ENCODE results near the gene KRT23. TPM values are rescaled to one million over a fixed set of nuclear protein-coding genes. Genes with fewer than 3 reads are reported as not detected.

The KRT23 gene
- total and polyA plus RNA-seq, 2 of the 13 experiments (the other 11 are each of a cell fraction or from before 2014, with no cell fraction given), result 24.7 to 51.1 TPM

DNA sequence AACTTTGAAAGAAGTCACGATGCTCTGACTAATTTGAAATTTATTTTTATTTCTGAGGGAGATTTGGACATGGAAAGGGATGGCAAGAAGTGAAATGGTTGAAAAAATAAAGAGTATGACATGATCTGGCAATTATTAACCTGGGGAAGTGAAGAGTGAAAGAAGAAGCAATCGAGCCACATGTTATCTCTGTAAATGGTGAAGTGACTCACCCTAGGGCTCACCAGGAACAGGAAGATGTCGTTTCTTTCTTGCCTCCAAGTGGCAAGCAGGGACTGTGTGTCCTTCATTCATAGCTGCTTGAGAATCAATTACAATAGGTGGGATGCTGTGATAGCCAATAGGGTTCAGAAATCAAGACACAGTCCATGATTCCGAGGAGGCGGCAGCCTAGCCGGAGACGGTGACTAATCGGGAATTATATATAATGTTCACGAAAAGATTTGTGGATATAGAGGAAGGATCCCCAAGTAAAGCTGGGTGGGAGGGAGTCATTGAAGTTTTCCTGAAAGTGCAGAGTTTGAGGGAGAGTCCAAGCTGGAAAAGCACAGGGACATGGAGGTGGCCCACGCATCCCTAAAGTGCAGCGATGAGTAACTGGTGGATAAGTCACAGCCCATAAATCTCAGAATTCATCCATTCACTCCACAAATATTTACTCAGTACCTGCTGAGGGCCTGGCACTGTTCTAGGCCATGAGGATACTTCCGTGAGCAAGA, 34.2 kb downstream of the KRT23 start (continued):
- TF ChIP-seq, protein P1, sequence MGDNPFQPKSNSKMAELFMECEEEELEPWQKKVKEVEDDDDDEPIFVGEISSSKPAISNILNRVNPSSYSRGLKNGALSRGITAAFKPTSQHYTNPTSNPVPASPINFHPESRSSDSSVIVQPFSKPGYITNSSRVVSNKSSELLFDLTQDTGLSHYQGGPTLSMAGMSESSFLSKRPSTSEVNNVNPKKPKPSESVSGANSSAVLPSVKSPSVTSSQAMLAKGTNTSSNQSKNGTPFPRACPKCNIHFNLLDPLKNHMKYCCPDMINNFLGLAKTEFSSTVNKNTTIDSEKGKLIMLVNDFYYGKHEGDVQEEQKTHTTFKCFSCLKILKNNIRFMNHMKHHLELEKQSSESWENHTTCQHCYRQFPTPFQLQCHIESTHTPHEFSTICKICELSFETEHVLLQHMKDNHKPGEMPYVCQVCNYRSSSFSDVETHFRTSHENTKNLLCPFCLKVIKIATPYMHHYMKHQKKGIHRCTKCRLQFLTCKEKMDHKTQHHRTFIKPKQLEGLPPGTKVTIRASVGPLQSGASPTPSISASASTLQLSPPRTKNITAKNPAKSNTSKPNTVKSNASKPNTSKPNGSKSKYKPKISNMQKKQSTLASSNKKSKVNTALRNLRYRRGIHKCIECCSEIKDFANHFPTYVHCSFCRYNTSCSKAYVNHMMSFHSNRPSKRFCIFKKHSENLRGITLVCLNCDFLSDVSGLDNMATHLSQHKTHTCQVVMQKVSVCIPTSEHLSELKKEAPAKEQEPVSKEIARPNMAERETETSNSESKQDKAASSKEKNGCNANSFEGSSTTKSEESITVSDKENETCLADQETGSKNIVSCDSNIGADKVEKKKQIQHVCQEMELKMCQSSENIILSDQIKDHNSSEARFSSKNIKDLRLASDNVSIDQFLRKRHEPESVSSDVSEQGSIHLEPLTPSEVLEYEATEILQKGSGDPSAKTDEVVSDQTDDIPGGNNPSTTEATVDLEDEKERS (CRISPR knock-in tag; IDR thresholded peaks at IDR 0.05), result 0 out of 2 replicates have a peak, but pooled peaks have one; percentile 42
- TF ChIP-seq ZNF883 (CRISPR knock-in tag; IDR thresholded peaks at IDR 0.05; ENCODE audit: not compliant biosample characterization) (no peak), ZNF101 (CRISPR knock-in tag; IDR thresholded peaks at IDR 0.05; ENCODE audit: borderline replicate concordance, low read depth) (no peak), ZNF121 (CRISPR knock-in tag; IDR thresholded peaks at IDR 0.05) (no peak), MAFF (IDR thresholded peaks at IDR 0.05; ENCODE audit: low read depth, low read length) (peak; percentile 81), ZNF709 (CRISPR knock-in tag; IDR thresholded peaks at IDR 0.05) (no peak), IKZF4 (CRISPR knock-in tag; IDR thresholded peaks at IDR 0.05; ENCODE audit: borderline replicate concordance, low read depth, not compliant biosample characterization) (no peak), ZNF781 (CRISPR knock-in tag; IDR thresholded peaks at IDR 0.05; ENCODE audit: borderline replicate concordance, not compliant biosample characterization) (no peak), PCBP2 (optimal IDR thresholded peaks at IDR 0.05; ENCODE audit: low read depth, low read length, poor library complexity, severe bottlenecking) (no peak), ZNF530 (CRISPR knock-in tag; IDR thresholded peaks at IDR 0.05; ENCODE audit: low read depth) (no peak), HOXA3 (CRISPR knock-in tag; IDR thresholded peaks at IDR 0.05) (no peak), HOXA9 (CRISPR knock-in tag; IDR thresholded peaks at IDR 0.05; ENCODE audit: borderline replicate concordance) (no peak), DMAP1 (CRISPR knock-in tag; IDR thresholded peaks at IDR 0.05) (no peak), MXI1 (IDR thresholded peaks at IDR 0.05; ENCODE audit: borderline replicate concordance, low read depth, low read length) (peak; percentile 5; the same call in 1 of the 3 replicates)
- TF ChIP-seq, protein P2, sequence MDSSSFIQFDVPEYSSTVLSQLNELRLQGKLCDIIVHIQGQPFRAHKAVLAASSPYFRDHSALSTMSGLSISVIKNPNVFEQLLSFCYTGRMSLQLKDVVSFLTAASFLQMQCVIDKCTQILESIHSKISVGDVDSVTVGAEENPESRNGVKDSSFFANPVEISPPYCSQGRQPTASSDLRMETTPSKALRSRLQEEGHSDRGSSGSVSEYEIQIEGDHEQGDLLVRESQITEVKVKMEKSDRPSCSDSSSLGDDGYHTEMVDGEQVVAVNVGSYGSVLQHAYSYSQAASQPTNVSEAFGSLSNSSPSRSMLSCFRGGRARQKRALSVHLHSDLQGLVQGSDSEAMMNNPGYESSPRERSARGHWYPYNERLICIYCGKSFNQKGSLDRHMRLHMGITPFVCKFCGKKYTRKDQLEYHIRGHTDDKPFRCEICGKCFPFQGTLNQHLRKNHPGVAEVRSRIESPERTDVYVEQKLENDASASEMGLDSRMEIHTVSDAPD (CRISPR knock-in tag; IDR thresholded peaks at IDR 0.05), result no peak
- TF ChIP-seq, protein P3, sequence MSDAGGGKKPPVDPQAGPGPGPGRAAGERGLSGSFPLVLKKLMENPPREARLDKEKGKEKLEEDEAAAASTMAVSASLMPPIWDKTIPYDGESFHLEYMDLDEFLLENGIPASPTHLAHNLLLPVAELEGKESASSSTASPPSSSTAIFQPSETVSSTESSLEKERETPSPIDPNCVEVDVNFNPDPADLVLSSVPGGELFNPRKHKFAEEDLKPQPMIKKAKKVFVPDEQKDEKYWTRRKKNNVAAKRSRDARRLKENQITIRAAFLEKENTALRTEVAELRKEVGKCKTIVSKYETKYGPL (CRISPR knock-in tag; IDR thresholded peaks at IDR 0.05), result no peak
- TF ChIP-seq, protein P4, sequence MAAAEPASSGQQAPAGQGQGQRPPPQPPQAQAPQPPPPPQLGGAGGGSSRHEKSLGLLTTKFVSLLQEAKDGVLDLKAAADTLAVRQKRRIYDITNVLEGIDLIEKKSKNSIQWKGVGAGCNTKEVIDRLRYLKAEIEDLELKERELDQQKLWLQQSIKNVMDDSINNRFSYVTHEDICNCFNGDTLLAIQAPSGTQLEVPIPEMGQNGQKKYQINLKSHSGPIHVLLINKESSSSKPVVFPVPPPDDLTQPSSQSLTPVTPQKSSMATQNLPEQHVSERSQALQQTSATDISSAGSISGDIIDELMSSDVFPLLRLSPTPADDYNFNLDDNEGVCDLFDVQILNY (CRISPR knock-in tag; conservative IDR thresholded peaks at IDR 0.05), result no peak
- TF ChIP-seq, protein P5, sequence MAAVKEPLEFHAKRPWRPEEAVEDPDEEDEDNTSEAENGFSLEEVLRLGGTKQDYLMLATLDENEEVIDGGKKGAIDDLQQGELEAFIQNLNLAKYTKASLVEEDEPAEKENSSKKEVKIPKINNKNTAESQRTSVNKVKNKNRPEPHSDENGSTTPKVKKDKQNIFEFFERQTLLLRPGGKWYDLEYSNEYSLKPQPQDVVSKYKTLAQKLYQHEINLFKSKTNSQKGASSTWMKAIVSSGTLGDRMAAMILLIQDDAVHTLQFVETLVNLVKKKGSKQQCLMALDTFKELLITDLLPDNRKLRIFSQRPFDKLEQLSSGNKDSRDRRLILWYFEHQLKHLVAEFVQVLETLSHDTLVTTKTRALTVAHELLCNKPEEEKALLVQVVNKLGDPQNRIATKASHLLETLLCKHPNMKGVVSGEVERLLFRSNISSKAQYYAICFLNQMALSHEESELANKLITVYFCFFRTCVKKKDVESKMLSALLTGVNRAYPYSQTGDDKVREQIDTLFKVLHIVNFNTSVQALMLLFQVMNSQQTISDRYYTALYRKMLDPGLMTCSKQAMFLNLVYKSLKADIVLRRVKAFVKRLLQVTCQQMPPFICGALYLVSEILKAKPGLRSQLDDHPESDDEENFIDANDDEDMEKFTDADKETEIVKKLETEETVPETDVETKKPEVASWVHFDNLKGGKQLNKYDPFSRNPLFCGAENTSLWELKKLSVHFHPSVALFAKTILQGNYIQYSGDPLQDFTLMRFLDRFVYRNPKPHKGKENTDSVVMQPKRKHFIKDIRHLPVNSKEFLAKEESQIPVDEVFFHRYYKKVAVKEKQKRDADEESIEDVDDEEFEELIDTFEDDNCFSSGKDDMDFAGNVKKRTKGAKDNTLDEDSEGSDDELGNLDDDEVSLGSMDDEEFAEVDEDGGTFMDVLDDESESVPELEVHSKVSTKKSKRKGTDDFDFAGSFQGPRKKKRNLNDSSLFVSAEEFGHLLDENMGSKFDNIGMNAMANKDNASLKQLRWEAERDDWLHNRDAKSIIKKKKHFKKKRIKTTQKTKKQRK (IDR thresholded peaks at IDR 0.05; ENCODE audit: low read length), result no peak
